Amniotic stem cell (primary cell): Measurements from ENCODE around the gene MYO5A.
"Not testable (repeated sequence)": the region's sequence is repeated elsewhere in the genome, so short reads cannot be mapped to it uniquely, and the experiment has no call there.

Source experiments
- DNase-seq: peaks from one replicate; lab custom pipeline; 2025; lab: John Stamatoyannopoulos, UW

MYO5A gene

GRCh38 chr15:52528564-52529340 lies at the start of gene MYO5A:
Gene MYO5A (minus strand): TSS chr15:52528880. CDS start chr15:52528806, 74 bp downstream.
- peak; percentile 40 for DNase-seq

DNA sequence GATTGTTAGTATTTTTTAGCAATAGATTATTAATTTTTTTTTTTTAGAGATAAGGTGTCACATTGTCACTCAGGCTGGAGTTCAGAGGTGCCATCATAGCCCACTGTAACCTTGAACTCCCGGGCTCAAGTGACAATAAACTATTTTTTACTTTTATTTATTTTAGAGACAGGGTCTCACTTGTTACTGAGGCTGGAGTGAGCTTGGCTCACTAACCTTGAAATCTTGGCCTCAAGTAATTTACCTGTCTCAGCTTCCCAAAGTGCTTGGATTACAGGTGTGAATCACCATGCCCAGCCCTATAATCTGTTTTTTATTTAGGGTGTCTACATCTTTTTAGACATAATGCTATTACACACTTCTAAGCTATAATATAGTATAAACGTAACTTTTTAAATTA lies 48.0 kb upstream of the MYO5A start:
- no peak for DNase-seq

GRCh38 chr15:52575573-52575972 lies 46.9 kb upstream of the MYO5A start:
- not testable (repeated sequence) for DNase-seq

DNA sequence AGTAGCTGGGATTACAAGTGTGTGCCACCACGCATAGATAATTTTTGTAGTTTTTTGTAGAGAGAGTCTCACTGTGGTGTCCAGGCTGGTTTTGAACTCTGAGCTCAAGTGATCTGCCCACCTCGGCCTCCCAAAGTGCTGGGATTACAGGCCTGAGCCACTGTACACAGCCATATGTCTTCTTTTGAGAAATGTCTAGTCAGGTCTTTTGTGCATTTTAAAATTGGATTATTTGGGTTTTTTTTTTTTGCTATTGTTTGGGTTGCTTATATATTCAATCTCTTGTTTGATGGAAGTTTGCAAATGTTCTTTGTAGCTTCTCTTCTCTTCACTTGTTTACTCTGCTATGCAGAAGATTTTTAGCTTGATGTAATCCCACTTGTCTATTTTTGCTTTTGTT lies 46.4 kb upstream of the MYO5A start:
- no peak for DNase-seq

DNA sequence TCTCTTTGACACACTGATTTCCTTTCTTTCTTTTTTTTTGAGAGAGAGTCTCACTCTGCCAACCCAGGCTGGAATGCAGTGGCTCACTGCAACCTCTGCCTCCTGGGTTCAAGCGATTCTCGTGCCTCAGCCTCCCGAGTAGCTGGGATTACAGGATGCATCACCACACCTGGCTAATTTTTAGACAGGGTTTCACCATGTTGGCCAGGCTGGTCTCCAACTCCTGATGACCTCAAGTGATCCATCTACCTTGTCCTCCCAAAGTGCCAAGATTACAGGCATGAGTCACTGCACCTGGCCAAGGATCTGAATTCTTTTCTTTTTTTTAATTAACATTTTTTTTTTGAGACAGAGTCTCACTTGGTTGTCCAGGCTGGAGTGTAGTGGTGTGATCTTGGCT lies 45.9 kb upstream of the MYO5A start:
- not testable (repeated sequence) for DNase-seq

GRCh38 chr15:52568601-52569585 lies 40.2 kb upstream of the MYO5A start, which contains the start of gene ARPP19:
Gene ARPP19 (minus strand): TSS chr15:52569030. CDS start chr15:52568892, 138 bp downstream.
- DNase-seq: peak; percentile 54

DNA sequence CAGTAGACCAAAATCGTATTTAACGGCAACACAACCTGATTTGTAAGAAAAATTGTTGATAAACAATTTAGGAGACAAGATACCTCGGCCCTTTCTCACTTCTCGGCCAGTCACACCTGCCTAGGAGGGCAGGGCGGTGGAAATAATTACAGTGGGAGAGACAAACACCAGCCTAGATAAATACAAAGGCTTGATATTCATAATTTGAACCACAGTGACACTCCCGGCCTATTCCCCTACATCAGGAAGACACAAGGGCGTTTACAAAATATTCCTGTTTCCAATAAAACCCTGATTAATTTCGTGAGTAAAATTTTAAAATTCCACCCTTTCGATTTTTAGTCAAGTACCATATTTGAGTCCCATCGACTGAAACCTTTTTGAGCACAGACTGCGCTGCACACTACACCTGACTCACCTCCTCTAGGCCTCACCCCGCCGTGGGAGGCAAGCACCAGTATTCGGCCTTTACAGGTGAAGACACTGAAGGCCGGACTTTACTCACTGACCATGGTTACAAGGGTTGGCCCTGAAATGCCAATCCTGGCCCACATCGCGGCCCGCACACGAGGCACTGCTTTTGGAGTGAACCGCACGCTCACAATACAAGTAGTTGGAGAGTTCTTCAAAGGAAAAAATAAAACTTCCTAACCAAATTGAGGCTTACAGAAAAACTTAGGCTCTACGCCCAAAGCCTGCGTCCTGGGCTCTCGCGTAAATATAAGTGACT lies 39.4 kb upstream of the MYO5A start:
- DNase-seq: no peak

- no peak for DNase-seq
Measured at GRCh38 chr15:52566889-52567288, 38.2 kb upstream of the MYO5A start.

DNA sequence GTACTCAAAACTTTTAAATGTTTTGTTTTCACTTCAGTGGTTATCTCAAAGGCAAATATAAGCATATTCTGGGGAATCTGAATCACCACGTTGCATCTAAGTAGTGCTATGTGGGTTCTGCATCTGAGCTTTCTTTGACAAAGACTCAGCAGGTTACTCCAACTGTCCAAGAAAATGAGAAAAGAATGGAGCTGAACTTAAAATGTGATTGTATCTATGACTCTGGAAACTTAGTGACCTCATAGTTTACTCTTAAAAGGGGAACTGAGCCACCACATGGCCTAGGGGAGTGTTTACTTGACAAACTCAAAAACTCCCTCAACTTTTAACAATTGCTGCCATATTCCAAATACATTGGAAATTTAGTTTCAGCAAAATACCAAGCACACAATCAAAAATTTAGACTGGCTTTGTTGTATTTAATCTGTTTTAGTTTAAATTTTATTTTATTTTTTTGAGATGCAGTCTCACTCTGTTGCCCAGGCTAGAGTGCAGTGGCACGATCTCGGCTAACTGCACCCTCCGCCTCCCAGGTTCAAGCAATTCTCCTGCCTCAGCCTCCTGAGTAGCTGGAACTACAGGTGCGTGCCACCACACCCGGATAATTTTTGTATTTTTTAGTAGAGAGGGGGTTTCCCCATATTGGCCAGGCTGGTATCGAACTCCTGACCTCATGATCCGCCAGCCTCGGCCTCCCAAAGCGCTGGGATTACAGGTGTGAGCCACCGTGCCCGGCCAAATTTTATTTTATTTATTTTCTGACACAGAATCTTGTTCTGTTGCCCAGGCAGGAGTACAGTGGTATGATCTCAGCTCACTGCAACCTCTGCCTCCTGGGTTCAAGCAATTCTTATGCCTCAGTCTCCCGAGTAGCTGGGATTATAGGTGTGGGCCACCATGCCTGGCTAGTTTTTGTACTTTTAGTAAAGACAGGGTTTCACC lies 37.0 kb upstream of the MYO5A start:
- not testable (repeated sequence) for DNase-seq

DNA sequence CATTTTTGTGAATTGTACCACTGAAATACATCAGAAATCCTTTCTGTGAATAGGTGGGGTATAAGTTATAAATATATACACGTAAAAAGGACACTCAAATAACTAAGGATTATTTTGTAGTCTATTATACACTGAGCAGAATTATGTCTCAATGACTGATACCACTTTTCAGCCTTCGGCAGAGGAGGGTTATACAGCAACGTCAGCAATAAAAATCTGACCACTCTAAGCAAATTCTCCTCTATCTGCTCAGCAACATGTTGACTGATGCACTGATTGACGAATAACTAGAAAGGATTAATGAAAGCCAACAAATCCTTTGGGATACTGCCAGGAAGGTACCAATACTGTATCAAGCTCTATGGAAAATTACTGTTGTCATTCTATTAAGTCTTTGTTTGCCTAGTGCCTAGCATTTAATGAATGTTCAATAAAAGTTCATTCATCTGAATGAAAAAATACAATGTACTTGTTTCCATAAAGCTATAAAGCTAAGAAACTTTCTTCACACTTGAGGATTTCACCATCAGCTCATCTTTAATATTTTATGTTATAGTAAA lies 34.9 kb upstream of the MYO5A start:
- no peak for DNase-seq

DNA sequence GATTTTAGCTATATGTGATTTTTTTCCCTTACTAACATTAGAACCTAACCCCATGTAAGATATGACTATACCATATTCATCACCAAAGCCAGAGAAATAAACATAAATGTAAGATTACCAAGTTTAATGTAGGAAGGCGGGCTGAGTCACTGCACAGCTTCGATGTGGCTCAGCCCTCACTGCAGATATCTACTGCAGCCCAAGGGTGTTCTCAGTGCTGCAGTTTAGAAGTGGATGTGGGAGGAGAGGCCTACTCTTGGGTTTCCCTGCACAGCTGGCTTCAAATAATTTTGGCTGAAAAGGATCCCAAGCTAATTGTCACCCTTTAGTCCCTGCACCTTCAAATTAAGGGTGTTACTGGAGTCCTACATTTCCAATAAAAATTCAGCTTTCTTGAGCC lies 30.9 kb upstream of the MYO5A start:
- DNase-seq: no peak

DNA sequence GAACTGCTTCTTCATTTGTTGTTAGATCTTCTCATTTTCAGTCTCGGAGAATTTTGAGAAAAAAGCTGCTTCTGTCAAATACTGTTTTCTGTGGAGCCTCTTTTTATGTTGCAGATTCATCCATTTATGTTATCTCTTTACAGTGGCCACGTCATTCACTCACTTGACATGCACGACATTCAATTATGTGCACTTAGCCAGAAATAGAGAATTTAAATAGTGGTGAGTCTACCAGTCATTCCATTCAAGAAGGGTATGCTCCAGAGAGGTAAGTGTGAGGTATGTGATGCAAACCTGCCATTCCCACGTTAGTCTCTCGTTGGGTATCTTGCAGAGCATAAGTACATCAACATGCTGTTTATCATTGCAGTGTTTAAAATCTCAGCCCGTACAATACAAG lies 30.3 kb upstream of the MYO5A start:
- DNase-seq: no peak

- no peak for DNase-seq
Measured at GRCh38 chr15:52558196-52558595, 29.5 kb upstream of the MYO5A start.

DNA sequence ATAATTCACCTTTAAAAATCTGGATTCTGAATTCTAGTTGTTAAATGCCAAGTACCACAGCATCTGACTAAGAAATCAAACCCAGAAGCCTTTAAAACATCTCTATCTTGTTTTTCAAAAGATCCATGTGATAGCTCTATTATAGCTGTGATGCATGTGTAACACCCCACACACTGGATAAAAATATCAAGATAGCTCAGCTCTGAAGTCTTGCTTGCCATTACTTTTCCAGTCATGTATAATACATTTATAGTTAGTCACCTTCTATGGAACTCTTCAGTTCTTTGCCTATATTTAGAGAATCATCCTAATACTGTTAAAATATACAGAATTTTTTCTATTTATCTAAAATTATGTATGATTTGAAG lies 28.6 kb upstream of the MYO5A start:
- DNase-seq: no peak

- DNase-seq: no peak
Measured at GRCh38 chr15:52556524-52557273, 28.0 kb upstream of the MYO5A start.

- DNase-seq: no peak
Measured at GRCh38 chr15:52552303-52552702, 23.6 kb upstream of the MYO5A start.

GRCh38 chr15:52551762-52552161 lies 23.1 kb upstream of the MYO5A start:
- DNase-seq: no peak

DNA sequence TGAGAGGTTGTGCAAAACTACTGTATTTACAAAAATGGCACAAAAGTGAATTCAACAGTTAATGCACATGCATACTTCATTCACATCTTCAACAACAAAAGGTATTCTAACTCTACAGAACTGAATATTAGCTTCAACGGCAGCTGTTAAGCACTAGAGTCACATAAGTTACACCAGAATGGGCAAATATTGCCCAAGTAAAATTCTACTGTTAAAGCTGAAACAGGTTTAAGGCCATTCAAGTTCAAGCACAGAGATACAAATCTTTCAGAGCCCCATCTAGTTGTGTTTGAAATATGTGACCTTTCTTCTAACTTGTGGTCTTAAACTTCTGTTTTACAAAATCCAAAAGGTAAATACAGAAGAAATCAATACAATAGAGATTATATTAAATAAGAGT lies 22.5 kb upstream of the MYO5A start:
- not testable (repeated sequence) for DNase-seq

GRCh38 chr15:52546031-52546751 lies 17.5 kb upstream of the MYO5A start:
- no peak for DNase-seq
